Stimulated activated CD4-positive, alpha-beta T cell treated with anti-CD3 and anti-CD28 coated beads, Interleukin-2, amount 100 ng/mL, for 48 hours (primary cell): ENCODE data around the gene IMPG2.

Experiments
- DNase-seq, 2 donors: peaks; one replicate each; pipeline ENCODE4 v3.0.0-alpha.2; 2020

IMPG2 gene

GRCh38 chr3:101230618-101231017 is 89.8 kb downstream of the IMPG2 start:
- no peak for DNase-seq

DNA sequence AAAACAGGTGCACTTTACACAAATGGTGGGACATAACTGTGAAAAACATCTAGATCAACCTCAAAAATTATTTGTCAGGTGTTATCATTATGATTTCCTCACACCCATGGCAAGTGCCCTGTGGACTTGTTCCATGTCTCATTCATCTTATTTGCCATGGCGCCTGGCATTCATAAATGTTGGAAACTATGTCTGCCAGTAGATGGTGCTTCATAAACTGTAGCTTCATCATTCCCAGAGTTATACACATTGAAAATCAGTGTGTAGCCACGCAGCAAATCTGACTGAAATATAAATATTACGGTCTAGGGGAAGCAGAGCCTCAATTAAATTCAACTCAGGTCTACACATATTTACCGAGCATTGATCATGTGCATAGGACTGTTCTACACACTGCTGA is 90.7 kb downstream of the IMPG2 start:
- DNase-seq = no peak

DNA sequence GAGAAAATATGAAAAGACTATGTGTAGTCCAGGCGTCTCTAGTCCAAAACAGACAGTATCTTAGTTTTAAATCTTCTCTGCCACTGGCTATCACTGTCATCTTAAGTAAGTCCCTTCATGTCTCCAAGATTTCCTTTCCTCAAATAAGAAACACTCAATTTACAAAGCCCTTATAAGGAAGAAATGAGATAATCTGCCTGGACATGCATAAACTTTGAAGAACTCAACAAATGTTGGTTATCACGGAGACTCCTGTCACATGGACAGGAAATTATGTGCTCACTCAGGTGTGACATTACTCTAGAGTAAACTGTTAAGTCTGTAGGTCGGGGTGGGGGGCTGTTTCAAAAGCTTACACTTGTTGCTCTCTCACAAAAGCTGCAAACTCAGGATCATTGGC is 91.9 kb downstream of the IMPG2 start:
- no peak for DNase-seq

- no peak for DNase-seq
Measured at GRCh38 chr3:101224739-101225138, 95.6 kb downstream of the IMPG2 start.

DNA sequence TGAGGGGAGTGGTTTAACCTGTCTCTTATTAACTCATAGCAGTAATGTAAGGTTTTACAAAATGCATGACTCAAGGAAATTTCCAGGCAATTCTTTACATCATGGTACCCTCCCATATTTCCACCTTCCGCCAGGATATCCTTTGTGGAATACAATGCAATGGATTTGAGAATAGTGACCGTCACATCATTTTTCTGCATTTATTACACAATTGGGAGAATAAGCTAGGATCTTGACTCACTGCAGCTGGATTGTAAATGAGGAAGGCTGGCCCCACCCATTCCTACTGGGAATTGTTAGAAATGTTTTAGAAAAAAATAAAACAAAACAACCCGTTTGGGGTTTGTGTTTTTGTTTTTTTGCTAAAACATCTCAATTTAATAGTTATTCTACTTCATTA is 97.4 kb downstream of the IMPG2 start:
- DNase-seq = no peak

- DNase-seq = no peak
Measured at GRCh38 chr3:101219842-101220560, 100.4 kb downstream of the IMPG2 start.

DNA sequence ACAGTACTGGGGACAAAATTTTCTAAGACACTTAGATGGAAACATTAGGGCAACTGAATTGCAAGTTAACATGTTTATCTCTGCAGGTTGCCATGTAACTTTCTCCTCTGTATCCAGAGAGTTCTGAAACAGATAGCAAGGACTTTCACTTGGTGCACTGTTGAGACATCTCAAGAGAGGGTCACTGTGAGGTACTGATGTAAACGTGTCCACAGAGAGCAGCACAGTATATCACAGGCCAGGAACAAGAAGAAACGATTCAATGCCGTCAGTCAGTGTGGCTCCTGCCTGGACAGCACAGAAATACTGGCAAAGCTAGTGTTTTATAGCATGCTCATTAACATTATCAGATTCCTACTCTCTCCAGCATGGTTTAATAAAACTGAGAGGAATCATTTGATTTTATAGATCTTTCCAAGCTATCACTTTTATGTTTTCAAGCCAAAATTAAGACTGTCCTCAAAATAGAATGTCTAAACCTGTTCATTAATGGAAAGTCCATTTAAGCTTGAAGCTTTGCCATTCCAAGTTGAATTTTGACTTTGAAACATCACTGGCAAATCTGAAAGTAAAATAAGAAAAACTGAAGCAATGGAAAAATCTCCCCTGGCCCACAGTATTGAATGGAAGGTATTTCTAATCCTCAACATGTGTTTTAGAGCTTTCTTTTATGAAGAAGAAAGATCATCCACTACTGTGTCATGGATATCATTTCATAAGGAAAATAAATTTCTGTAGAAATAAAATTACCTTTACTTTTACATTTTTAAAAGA is 102.7 kb downstream of the IMPG2 start:
- DNase-seq = no peak

DNA sequence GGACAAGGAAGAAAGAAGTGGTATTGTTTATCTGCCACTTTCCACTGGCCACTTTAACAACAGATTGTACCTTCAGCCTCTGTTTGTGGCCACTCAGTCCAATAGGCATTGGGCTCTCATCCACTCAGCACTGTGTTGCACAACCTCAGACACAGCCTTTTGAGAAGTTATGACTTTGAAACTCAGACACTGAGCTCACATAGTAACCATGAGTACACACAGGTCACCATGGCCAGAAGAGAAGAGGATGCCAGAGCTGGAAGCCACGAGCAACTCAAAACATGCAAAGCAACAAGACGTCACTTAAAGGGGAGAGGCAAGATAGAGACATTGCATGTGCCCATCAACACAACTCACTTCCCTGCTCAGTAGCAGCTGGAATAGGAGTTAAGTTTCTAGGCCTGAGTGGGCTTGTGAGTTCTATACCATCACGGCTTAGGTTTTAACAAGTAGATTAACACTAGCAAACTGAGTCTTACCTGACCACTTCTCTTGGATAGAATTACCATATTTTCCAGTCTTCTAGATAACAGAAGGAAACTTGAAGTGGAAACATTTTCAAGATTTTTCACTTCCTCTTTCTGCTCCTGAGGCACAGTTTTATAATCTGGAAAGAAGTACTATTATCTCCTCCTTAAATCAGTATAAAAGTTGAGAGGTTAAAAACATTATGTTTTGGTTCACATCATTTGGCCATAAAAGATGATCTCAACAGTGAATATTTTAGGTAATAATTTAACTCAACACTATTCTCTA is 103.5 kb downstream of the IMPG2 start:
- DNase-seq = no peak

DNA sequence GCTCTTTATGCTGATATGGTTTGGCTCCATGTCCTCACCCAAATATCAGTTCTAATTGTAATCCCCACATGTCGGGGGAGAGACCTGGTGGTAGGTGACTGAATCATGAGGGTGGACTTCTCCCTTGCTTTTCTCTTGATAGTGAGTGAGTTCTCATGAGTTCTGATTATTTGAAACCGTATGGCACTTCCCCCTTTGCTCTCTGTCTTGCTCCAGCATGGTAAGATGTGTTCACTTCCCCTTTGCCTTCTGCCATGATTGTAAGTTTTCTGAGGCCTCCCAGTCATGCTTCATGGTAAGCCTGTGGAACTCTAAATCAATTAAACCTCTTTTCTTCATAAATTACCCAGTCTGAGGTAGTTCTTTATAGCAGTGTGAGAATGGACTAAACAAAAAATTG is 107.6 kb downstream of the IMPG2 start:
- DNase-seq = no peak

DNA sequence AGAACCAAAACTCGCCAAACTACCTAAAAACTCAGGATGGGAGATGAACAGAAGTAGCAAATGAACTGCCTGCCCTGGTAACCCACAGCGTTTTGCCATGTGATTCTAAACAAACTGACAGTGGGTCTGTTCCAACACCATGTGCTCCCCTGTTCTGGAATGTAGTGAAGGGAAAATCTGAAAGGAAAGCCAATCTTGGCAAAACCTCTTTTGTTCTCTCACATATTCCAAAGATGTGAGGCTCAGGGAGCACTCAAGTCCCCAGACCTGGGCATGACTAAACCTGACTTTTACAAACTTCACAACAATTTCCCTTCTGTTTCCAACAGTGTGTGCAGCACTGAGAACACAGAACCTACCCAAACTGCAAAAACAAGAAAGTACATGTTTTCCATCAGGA is 116.1 kb downstream of the IMPG2 start:
- no peak for DNase-seq

DNA sequence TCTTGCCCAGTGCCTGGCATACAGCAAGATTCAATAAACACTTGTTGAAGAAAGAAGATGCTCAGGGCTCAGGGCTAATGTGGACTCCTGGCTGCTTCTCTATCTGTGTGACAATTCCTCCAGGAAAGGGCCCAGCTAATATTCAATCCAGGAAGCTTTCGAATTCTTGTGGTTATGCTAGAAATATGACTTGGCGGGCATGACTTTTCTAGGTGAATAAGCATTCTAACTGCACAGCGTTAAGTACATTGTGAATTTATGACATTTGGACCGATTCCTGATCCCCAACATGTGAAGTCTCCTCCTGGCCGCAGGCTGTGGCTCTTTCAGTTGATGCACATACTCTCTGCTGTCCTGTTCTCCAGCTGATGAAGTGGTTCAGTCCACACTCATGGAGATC is 117.0 kb downstream of the IMPG2 start:
- no peak for DNase-seq

- DNase-seq = no peak
Measured at GRCh38 chr3:101202640-101203039, 117.7 kb downstream of the IMPG2 start.

GRCh38 chr3:101200461-101200860 is 119.9 kb downstream of the IMPG2 start:
- no peak for DNase-seq

- no peak for DNase-seq
Measured at GRCh38 chr3:101195951-101196713, 124.2 kb downstream of the IMPG2 start.

DNA sequence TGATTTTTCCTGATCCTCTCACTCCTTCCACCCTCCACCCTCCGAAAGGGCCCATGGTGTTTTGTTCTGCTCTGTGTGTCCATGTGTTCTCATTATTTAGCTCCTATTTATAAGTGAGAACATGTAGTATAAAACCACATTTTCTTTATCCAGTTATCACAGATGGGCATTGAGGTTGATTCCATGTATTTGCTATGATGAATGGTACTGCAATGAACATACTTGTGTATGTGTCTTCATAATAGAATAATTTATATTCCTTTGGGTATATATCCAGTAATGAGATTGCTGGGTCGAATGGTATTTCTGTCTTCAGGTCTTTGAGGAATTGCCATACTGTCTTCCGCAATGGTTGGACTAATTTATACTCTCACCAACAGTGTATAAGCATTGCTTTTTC is 126.0 kb downstream of the IMPG2 start:
- DNase-seq = no peak

GRCh38 chr3:101193957-101194356 is 126.4 kb downstream of the IMPG2 start:
- DNase-seq = no peak

- DNase-seq = no peak
Measured at GRCh38 chr3:101189796-101190195, 130.6 kb downstream of the IMPG2 start.

DNA sequence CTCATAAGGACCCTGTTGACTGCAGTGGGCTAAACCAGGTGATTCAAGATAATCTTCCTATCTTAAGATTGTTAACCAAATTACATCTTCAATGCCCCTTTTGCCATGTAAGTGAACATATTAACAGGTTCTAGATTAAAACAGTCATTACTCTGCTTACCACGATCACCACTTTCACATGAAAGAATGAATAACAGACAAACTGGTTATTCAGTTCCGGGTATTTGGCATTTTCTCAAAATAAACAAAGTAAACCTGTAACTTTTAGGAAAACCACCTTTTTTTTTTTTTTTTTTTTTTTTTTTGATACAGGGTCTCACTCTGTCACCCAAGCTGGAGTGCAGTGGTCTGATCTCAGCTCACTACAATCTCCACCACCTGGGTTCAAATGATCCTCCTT is 131.2 kb downstream of the IMPG2 start:
- no peak for DNase-seq

GRCh38 chr3:101185341-101185740 is 135.0 kb downstream of the IMPG2 start:
- DNase-seq = no peak

DNA sequence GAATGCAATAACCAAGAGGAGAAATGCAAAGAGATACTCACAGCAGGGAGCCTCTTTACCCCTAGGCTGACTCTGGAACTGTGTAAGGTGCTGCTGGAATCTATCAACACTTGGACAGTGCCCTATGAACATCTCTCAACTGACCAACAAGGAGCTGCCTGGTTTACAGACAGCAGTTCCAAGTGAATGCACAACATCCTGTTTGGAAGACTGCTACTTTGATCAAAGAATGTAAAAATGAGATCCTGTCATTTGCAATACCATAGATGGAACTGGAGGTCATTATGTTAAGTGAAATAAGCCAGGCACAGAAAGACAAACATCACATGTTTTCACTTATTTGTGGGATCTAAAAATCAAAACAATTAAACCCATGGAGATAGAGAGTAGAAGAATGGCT is 136.3 kb downstream of the IMPG2 start:
- DNase-seq = no peak

- no peak for DNase-seq
Measured at GRCh38 chr3:101183151-101183550, 137.2 kb downstream of the IMPG2 start.

DNA sequence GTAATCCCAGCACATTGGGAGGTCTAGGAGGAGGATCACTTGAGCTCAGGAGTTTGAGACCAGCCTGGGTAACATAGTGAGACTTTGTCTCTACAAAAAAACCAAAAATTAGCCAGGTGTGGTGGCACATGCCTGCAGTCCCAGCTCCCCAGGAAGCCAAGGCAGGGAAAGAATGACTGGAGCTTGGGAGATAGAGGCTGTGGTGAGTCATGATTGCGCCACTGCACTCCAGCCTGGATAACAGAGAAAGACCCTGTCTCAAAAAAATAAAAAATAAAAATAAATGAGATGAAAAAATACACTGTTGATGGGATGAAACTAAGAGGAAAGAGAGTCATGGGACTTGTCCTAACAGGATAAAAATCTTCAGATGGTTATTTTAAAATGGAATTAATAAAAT is 137.6 kb downstream of the IMPG2 start:
- no peak for DNase-seq

GRCh38 chr3:101181801-101182200 is 138.6 kb downstream of the IMPG2 start:
- no peak for DNase-seq
